GM20431 (cell line): ENCODE data around the gene CDH13.

Experiments used
- in situ Hi-C: fragments of 300-500 bp; cut with MseI, MboI; formaldehyde crosslinking; loops from one replicate; pipeline ENCODE4 v1.15.0; 2020; ENCODE audit warnings: low sequenced_read_pairs; ENCODE audit not compliant: unreplicated experiment

Gene CDH13

DNA sequence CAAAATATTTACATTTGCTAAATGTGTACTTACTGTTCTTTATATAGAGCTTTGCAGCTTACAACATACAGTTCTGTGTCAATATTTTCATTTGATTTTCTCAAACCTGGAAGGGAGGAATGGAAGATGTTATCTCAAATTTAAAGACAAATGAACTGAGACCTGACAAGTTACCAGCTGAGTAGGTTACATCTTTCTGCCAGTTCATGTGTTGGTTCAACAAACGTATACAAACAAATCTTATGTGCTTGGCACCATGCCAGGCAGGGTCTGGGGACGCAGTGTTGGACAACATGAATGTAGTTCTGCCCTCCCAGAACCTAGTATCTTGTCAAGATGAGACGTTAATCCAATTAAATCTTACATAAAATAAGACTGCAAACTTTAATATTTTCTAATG is 673.6 kb downstream of the CDH13 start:
- in situ Hi-C loops, result no loop called here

- in situ Hi-C loops, result no loop called here
Measured at GRCh38 chr16:83301971-83302370, 675.2 kb downstream of the CDH13 start.

GRCh38 chr16:83302853-83303252 is 676.1 kb downstream of the CDH13 start:
- in situ Hi-C loops, result no loop called here

DNA sequence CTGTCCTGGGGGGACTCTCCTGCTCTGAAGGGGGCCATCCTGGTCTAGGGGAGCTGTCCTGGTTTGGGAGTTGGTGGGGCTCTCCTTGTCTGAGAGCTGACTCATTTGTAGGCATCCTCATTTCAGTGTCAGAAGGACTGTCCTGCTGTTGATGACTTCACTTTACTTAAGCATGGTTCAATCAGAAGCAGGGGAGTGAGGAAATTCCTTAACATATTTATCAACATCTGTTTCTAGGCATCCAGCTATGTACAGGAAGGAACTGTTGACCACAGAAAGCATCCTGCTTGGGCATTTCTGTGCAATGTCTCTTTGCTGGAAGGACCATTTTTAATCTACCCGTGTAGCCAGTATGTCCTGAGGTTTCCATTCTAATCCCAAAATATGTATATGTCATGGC is 678.3 kb downstream of the CDH13 start:
- in situ Hi-C loops, result no loop called here

DNA sequence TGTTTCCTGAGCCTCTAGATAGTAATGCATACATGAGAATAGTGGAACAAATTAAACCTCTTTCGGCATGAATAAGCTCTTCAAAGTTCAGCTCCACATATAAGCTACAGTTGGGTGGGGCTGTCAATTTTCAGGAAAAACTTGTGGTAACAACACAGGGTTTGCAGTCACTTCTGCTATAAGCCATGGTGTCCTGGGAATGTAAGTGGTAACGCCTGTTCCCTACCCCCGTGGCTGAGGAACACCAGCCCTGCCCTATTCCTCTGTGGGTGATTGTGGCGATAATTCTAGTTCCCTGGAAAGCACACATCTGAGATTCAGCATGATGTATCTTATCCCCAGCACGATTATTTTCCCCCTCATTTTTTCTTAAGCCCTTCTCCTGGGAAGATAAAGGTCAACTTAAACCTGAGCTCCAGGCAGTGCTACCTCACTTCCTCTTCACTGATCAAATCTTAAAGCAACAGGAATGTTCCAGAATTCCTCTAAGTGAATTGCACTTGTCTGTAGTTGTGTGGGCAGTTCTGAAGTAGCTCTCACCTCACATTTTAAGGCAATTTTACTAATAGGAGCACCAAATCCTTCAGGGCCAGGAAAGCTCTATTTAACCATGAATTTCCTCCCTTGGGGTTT is 680.3 kb downstream of the CDH13 start:
- in situ Hi-C loops, result no loop called here

DNA sequence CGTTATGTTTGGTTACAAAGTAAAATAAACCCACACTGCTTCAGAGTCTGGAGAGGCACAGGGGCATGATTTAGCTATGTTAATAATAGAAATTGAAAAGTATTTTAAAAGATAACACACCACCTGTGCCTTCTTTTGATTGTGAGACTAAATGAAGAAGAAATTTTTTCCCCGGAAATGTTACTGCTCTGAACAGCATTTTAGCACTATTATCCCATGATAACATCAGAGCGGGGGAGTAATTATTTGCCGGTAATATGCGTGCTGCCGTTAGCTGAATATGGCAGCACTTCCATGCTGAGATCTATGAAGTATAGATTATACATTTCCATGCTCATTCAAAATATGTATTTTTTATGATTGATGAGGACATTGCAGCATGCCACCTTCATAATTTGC is 680.8 kb downstream of the CDH13 start:
- in situ Hi-C loops, result no loop called here

DNA sequence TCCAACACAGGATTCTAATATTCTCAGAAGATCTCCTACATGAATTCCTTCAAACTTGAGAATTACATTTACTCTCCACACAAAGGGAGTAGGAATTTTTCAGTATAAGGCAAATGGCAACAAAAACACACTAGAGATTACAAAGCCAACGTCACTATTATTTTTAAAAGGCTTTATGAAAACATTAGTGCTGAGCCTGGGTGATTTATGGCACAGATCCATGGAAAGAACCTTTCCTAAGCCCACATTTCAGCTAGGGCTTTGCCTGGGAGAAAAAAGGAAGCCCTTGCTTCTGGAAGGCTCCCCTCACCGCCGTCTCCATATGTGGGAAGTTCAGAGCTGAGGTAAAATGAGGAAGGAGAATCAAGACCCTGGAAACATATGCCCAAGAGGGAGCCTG is 681.6 kb downstream of the CDH13 start:
- in situ Hi-C loops, result no loop called here

DNA sequence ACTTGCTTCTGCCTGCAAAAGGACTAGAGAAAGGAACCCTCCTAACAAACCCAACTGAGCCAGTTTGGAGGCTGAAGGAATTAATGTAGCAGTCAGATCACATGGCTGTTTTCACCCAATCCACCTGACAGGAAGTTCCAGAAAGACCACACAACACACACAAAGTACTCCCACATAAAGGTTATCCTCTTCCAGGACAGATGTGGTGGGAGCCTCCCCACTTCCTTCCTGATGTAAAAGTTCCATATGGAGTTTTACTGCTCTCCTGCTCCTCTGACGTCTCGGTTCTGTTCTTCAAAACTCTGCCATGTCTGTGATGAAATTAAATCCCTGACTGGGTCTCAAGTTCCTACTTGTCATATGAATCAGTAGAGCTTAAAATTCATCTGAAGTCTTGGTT is 684.0 kb downstream of the CDH13 start:
- in situ Hi-C loops, result no loop called here

GRCh38 chr16:83312015-83312717 is 685.4 kb downstream of the CDH13 start:
- in situ Hi-C loops, result no loop called here

GRCh38 chr16:83312718-83313245 is 686.0 kb downstream of the CDH13 start:
- in situ Hi-C loops, result no loop called here

DNA sequence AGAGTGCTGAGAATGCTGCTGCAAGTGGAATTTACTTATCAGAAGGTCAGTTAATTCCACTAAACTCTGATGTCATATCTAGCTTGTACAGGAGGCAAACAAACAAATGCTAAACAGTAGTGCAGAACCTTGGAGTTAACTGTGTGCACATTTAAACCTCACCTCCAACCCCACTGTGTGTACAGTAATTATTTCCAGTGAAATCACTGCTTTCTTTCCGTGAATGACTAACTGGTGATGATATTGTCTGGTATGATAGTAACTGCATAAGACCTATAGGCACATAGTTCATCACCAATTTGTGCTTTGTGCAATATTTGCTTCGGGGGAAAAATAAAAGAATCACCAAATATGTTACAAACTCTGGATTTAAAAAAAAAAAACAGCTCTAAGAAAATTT is 688.5 kb downstream of the CDH13 start:
- in situ Hi-C loops, result no loop called here

GRCh38 chr16:83316458-83316857 is 689.7 kb downstream of the CDH13 start:
- in situ Hi-C loops, result no loop called here

- in situ Hi-C loops, result no loop called here
Measured at GRCh38 chr16:83318390-83318789, 691.6 kb downstream of the CDH13 start.

DNA sequence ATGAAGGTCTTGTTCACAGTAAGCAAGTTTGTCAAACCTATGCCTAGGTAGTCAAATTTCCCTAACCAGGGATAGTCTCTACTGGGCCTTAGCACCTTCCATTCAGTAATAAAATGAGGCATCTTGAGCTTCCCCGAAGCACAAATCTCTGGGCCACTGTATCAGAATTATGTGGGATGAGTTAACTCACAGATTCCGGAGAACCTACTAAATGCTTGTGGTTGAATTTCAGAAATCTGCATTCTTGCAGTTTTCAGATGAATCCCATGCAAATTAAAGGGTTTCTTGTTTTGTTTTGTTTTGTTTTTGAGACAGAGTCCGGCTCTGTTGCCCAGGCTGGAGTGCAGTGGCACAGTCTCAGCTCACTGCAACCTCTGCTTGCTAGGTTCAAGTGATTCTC is 702.2 kb downstream of the CDH13 start:
- in situ Hi-C loops, result no loop called here

GRCh38 chr16:83329441-83329840 is 702.7 kb downstream of the CDH13 start:
- in situ Hi-C loops, result no loop called here

DNA sequence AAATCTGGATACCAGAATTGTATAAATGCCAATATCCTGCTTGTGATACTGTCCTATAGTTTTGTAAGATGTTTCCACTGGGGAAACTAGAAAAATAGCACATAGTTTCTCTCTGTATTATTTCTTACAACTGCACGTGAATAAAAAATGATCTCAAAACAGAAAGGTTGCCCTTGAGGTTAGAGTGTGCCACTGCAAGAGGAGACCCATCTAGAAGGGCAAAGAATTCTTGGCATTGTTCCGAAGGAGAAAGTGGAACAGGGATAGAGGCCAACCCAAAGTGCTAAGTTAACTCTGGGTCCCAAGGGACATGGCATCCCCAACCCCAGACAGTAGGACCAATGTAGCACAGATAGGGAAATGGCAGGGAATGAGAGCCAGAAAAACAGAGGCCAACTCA is 703.5 kb downstream of the CDH13 start:
- in situ Hi-C loops, result no loop called here

DNA sequence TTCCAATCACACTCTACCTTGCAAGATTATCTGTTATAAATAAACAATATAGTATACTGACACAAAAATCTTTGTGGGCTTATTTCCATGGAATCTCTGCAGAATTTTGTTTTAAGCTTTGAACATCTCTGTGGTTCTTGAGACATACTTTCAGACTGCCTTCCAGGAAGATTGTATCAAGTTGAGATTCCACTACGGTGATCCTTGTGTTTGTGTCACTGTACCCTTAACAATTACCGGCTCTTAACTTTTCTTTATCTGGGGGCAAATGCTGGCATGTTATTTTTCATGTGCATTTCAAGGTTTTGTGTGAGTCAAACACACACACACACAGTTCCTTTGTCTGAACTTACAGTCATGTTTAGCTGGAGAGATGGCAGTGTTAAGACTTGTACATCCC is 708.3 kb downstream of the CDH13 start:
- in situ Hi-C loops, result no loop called here

- in situ Hi-C loops, result no loop called here
Measured at GRCh38 chr16:83336603-83337002, 709.8 kb downstream of the CDH13 start.

DNA sequence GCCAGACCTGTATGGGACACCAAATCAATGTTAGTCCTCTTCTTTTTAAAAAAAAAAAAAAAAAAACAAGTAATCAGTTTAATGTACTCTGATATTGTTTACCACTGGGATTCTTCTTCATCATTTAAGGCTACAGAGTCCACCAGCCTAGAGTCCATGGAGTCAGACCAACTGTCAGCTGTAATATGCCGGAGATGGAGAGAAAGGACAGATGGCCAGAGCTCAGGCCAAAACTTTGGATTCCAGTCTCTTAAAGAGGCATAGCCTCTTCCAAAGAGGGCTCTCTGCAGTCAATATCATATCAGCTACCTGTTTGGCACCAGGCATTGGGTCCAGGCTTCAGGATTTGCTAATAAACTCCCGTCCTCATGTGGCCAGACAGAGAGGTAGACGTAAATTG is 711.4 kb downstream of the CDH13 start:
- in situ Hi-C loops, result no loop called here

- in situ Hi-C loops, result no loop called here
Measured at GRCh38 chr16:83338941-83339340, 712.2 kb downstream of the CDH13 start.

GRCh38 chr16:83343935-83344366 is 717.2 kb downstream of the CDH13 start:
- in situ Hi-C loops, result no loop called here
